Stomach (tissue), 4 donors: ENCODE data around the gene ZBTB7B.

Experiments used
- POLR2A ChIP-seq, 4 donors: fragments of 450-650 bp; IDR thresholded peaks; one replicate each; pipeline ENCODE4 v1.6.1; 2016; ENCODE audit warnings: antibody characterized with exemption in 4 of 4, control low read depth in 2 of 4, mild to moderate bottlenecking in 1 of 4, moderate library complexity in 1 of 4
- POLR2AphosphoS5 ChIP-seq, 3 donors: sonication (generic); formaldehyde crosslinking; IDR thresholded peaks; one replicate each; pipeline ENCODE4 v1.6.1; 2016; ENCODE audit warnings: antibody characterized with exemption in 3 of 3

DNA sequence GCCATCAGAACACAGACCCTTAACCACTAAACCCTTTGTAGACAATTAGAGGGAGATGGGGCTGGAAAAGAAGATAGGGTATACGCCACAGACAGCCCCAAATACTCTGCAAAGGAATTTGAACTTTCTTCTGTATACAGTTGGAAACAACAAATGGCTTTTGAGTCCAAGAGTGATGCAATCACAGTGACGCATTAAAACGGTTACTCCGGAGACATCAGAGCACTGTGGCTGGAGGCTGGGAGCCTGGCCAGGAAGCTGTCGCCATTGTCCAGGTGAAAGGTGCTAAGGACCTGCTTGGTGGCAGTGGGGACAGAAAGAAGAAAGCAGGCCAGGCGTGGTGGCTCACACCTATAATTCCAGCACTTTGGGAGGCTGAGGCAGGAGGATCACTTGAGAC, 15.3 kb upstream of the ZBTB7B start:
- no peak for TF ChIP-seq POLR2A (IDR thresholded peaks at IDR 0.05)
- TF ChIP-seq POLR2AphosphoS5 (IDR thresholded peaks at IDR 0.05), result no peak
